Right atrium auricular region (tissue), 2 donors: ENCODE measurements around the gene CCNK. TPM values are rescaled to one million over a fixed set of nuclear protein-coding genes. Genes with fewer than 3 reads are reported as not detected.

Experiments used
- DNase-seq: peaks from one replicate; pipeline ENCODE4 v3.0.0-alpha.2; 2019; ENCODE audit warnings: low spot score
- H3K27ac ChIP-seq, 2 donors: fragments of 200-600 bp; sonication (generic); 1 replicate in 1 of 2; 2 replicates in 1 of 2; pipeline ENCODE4 v1.5.1; 2016 to 2019
- H3K27me3 ChIP-seq, 2 donors: fragments of 200-600 bp; sonication (generic); one replicate each; pipeline versions ENCODE4 v1.5.1 to v1.6.0; 2017 to 2019
- H3K36me3 ChIP-seq: fragments of 200-600 bp; sonication (generic); one replicate; pipeline ENCODE4 v1.5.1; 2016
- H3K4me1 ChIP-seq, 2 donors: fragments of 200-600 bp; sonication (generic); one replicate each; pipeline versions ENCODE4 v1.5.1 to v1.6.0; 2017 to 2019
- H3K4me3 ChIP-seq, 2 donors: fragments of 200-600 bp; sonication (generic); 1 replicate in 1 of 2; 2 replicates in 1 of 2; pipeline ENCODE4 v1.5.1; 2017 to 2019; ENCODE audit warnings: mild to moderate bottlenecking in 1 of 2, moderate library complexity in 1 of 2
- H3K9me3 ChIP-seq, 2 donors: fragments of 200-600 bp; sonication (generic); one replicate each; pipeline ENCODE4 v1.5.1; 2019
- CTCF ChIP-seq, 2 donors: fragments of 200-600 bp; sonication (generic); IDR thresholded peaks; one replicate each; pipeline ENCODE4 v1.5.1; 2019; ENCODE audit warnings: antibody characterized with exemption in 2 of 2
- total RNA-seq, 2 donors: library from RNA; depleted of rRNA; stranded (reverse); fragments of >200 nt; gene quantifications; one replicate each; pipeline ENCODE4 v1.1.0, GENCODE V29; 2016

Gene CCNK
- total RNA-seq, 2 donors from 2014 or later, result 13.9 to 17.1 TPM

DNA sequence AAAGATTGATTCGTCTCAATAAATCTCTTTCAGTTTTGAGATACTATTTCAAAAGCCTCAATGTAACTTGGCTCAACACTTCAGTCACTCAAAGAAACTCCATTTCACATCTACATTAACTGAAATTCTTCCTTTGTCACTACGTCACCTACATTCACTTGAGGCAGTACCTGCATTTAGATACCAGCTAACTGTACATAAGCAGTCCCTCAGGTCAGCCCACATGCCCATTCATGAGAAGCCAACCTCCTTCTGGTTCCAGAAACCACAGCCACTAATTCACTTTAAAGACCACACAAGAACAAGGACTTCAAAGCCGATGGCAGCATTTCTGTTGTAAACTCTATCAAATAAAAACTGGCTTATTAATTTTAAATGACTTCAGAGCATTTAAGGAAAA is 43.5 kb upstream of the CCNK start:
- peaks cover 0 to 10% of the 10 kb centered on the region in 2 donors for H3K4me1 ChIP-seq
- H3K4me3 ChIP-seq, result no peak overlapping the region
- no peaks in the 10 kb centered on the region for H3K27me3 ChIP-seq
- no peak for DNase-seq
- no peak overlapping the region for H3K27ac ChIP-seq
- no peaks in the 10 kb centered on the region for H3K9me3 ChIP-seq
- peaks cover 34% of the 10 kb centered on the region for H3K36me3 ChIP-seq
- TF ChIP-seq CTCF (IDR thresholded peaks at IDR 0.05), result no peak

- no peak overlapping the region for H3K4me3 ChIP-seq
- DNase-seq, result no peak
- peaks cover 37% of the 10 kb centered on the region for H3K36me3 ChIP-seq
- H3K27ac ChIP-seq, result no peak overlapping the region
- no peak for TF ChIP-seq CTCF (IDR thresholded peaks at IDR 0.05)
- no peaks in the 10 kb centered on the region for H3K9me3 ChIP-seq
- no peaks in the 10 kb centered on the region for H3K27me3 ChIP-seq
- peaks cover 0 to 10% of the 10 kb centered on the region in 2 donors for H3K4me1 ChIP-seq
Measured at GRCh38 chr14:99440278-99440677, 40.9 kb upstream of the CCNK start.

GRCh38 chr14:99441157-99441870 is 39.9 kb upstream of the CCNK start:
- H3K36me3 ChIP-seq, result peaks cover 45% of the 10 kb centered on the region
- TF ChIP-seq CTCF (IDR thresholded peaks at IDR 0.05), result no peak
- H3K4me1 ChIP-seq, result peaks cover 0 to 9% of the 10 kb centered on the region in 2 donors

DNA sequence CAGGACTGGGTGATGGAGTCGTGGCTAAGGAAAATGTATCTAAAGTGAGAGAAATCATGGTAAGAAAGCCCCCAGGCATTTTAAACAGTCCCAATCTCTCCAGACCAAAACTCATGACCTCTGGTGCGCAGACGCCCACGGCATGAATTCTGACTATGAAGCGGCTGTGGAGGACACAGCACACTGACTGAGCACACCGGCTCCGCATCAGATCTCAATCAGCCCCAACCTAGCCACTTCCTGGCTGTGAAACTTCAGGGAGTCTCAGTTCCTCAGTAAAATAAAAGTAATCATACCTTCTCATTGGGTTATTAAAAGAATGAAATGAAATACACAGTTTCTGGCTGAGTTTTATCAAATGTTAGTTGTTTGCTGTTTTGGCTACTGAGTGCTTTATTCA is 39.3 kb upstream of the CCNK start:
- no peak for TF ChIP-seq CTCF (IDR thresholded peaks at IDR 0.05)

More at GRCh38 chr14:99441157-99441870, 39.9 kb upstream of the CCNK start:
- Histone ChIP-seq H3K9me3 (no peaks in the 10 kb centered on the region), H3K27ac (no peak overlapping the region), H3K27me3 (no peaks in the 10 kb centered on the region), H3K4me3 (no peak overlapping the region)
- DNase-seq, result no peak

GRCh38 chr14:99445931-99446330 is 35.3 kb upstream of the CCNK start:
- H3K36me3 ChIP-seq, result peaks cover 65% of the 10 kb centered on the region

More for the DNA sequence above, 39.3 kb upstream of the CCNK start:
- Histone ChIP-seq H3K9me3 (no peaks in the 10 kb centered on the region), H3K27ac (no peak overlapping the region), H3K4me1 (peaks cover 0 to 3% of the 10 kb centered on the region in 2 donors), H3K27me3 (no peaks in the 10 kb centered on the region), H3K36me3 (peaks cover 47% of the 10 kb centered on the region), H3K4me3 (no peak overlapping the region)
- DNase-seq, result no peak

More at GRCh38 chr14:99445931-99446330, 35.3 kb upstream of the CCNK start:
- Histone ChIP-seq H3K27me3 (no peaks in the 10 kb centered on the region), H3K4me3 (no peak overlapping the region), H3K9me3 (no peaks in the 10 kb centered on the region), H3K27ac (no peak overlapping the region), H3K4me1 (no peaks in the 10 kb centered on the region)
- TF ChIP-seq CTCF (IDR thresholded peaks at IDR 0.05), result no peak
- no peak for DNase-seq
